Fibroblast of lung (primary cell): Measurements from ENCODE around the gene SPPL3. TPM values are rescaled to one million over a fixed set of nuclear protein-coding genes. Genes with fewer than 3 reads are reported as not detected.

Experiments
- DNase-seq, 2 donors: peaks; one replicate each; pipeline versions ENCODE4 v3.0.0 to v3.0.0-alpha.2; 2010; ENCODE audit warnings: low read depth in 2 of 2
- H2AFZ ChIP-seq: 2 replicates; pipeline ENCODE4 v1.5.1; 2012; ENCODE audit warnings: low read length, control low read depth, inconsistent platforms
- H3K27ac ChIP-seq: 2 replicates; pipeline ENCODE4 v1.5.1; 2011; ENCODE audit warnings: low read length, control low read depth; ENCODE audit not compliant: insufficient read depth
- H3K27me3 ChIP-seq: 2 replicates; pipeline ENCODE4 v1.5.1; 2011; ENCODE audit warnings: mild to moderate bottlenecking, low read length; ENCODE audit not compliant: control insufficient read depth, insufficient read depth
- H3K36me3 ChIP-seq: 2 replicates; pipeline ENCODE4 v1.5.1; 2011; ENCODE audit warnings: low read length; ENCODE audit not compliant: control insufficient read depth, insufficient read depth
- H3K4me1 ChIP-seq: 2 replicates; pipeline ENCODE4 v1.5.1; 2011; ENCODE audit warnings: low read length; ENCODE audit not compliant: control insufficient read depth, insufficient read depth; ENCODE audit errors: extremely low read depth
- H3K4me2 ChIP-seq: 2 replicates; pipeline ENCODE4 v1.5.1; 2011; ENCODE audit warnings: low read length, control low read depth; ENCODE audit not compliant: insufficient read depth; ENCODE audit errors: extremely low read depth
- H3K4me3 ChIP-seq, 4 experiments: fragments of 200-600 bp in 1 of 4; sonication (generic) in 1 of 4; replicated peaks in 1 of 4; 2 replicates each; pipeline ENCODE4 v1.5.1; 2011 to 2016; ENCODE audit warnings: low read length in 4 of 4, low read depth in 3 of 4, mild to moderate bottlenecking in 3 of 4, control low read depth in 2 of 4, inconsistent platforms in 1 of 4, mixed read lengths in 1 of 4; ENCODE audit not compliant: insufficient read depth in 1 of 4; ENCODE audit errors: control extremely low read depth in 1 of 4
- H3K79me2 ChIP-seq: 2 replicates; pipeline ENCODE4 v1.5.1; 2012; ENCODE audit warnings: mild to moderate bottlenecking, low read length, inconsistent platforms; ENCODE audit not compliant: control insufficient read depth, insufficient read depth
- H3K9ac ChIP-seq: 2 replicates; pipeline ENCODE4 v1.5.1; 2011; ENCODE audit warnings: mild to moderate bottlenecking, low read length, control low read depth; ENCODE audit not compliant: insufficient read depth
- H3K9me3 ChIP-seq: 2 replicates; pipeline ENCODE4 v1.5.1; 2012; ENCODE audit warnings: low read depth, low read length; ENCODE audit not compliant: control insufficient read depth, insufficient read depth
- H4K20me1 ChIP-seq: 2 replicates; pipeline ENCODE4 v1.5.1; 2011; ENCODE audit warnings: low read length; ENCODE audit not compliant: control insufficient read depth, insufficient read depth; ENCODE audit errors: extremely low read depth
- EZH2 ChIP-seq: IDR thresholded peaks from 2 replicates; pipeline ENCODE4 v1.5.1; 2012; ENCODE audit warnings: low read length, control low read depth, mild to moderate bottlenecking; ENCODE audit errors: missing control alignments
- polyA plus RNA-seq, 2 donors: library from polyadenylated mRNA; depleted of rRNA in 1 of 2; stranded (reverse) in 1 of 2; unstranded in 1 of 2; fragments of >200 nt; gene quantifications; 2 replicates each; pipeline ENCODE4 v1.2.1, GENCODE V29; 2011 to 2012; ENCODE audit warnings: missing spikeins in 1 of 2
- total RNA-seq: library from RNA; depleted of rRNA; stranded (reverse); fragments of >200 nt; gene quantifications from 2 replicates; pipeline ENCODE4 v1.2.1, GENCODE V29; 2014
- TF ChIP-seq, protein P1 (sequence below), 2 donors: IDR thresholded peaks in 1 of 2; conservative IDR thresholded peaks in 1 of 2; 1 replicate in 1 of 2; 2 replicates in 1 of 2; pipeline ENCODE4 v1.5.1; 2011 to 2012; ENCODE audit warnings: low read length in 2 of 2, control low read depth in 1 of 2, inconsistent platforms in 1 of 2, low read depth in 1 of 2, mild to moderate bottlenecking in 1 of 2

SPPL3 gene
- total and polyA plus RNA-seq, 2 donors (not counting 1 experiment from before 2014, with no cell fraction given), result 7.1 to 41.4 TPM

DNA sequence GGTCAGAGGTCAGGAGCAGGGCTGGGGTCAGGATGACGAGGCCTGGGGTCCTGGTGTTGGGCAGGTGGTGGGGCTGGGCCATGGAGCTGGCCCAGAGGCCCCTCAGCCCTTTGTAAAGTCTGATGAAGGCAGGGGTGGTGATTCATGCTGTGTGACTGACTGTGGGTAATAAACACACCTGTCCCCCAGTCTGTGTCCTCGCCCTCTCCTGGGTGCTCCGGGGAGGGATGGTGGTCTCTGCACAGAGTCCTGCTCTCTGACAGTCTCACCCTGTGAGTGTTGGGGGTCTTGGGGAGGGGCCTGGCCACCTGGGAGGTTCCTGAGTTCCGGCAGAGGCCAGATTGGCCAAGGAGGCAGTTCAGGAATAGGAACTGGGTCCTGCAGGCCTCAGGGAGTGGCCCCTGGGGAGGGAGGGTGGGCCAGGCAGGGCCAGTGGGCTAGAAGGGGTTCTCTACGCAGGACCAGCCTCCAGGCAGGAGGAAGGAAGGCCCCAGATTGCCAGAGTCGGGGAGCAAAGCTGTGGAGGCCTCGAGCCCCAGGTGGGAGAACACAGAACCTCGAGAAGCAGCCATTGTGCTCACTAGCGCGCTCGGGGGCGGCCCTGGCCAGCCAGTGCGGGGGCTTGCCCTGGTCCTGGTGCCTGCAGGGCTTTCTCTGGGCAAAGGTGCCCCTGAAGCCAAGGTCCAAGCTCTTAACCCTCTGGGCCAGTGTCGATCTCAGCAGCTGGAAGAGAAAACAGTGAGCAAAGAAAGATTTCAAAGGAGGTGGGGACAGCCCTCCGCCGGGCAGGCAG is 164.1 kb downstream of the SPPL3 start:
- DNase-seq, result no peak
- no peak for TF ChIP-seq EZH2
- TF ChIP-seq, protein P1, sequence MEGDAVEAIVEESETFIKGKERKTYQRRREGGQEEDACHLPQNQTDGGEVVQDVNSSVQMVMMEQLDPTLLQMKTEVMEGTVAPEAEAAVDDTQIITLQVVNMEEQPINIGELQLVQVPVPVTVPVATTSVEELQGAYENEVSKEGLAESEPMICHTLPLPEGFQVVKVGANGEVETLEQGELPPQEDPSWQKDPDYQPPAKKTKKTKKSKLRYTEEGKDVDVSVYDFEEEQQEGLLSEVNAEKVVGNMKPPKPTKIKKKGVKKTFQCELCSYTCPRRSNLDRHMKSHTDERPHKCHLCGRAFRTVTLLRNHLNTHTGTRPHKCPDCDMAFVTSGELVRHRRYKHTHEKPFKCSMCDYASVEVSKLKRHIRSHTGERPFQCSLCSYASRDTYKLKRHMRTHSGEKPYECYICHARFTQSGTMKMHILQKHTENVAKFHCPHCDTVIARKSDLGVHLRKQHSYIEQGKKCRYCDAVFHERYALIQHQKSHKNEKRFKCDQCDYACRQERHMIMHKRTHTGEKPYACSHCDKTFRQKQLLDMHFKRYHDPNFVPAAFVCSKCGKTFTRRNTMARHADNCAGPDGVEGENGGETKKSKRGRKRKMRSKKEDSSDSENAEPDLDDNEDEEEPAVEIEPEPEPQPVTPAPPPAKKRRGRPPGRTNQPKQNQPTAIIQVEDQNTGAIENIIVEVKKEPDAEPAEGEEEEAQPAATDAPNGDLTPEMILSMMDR (conservative IDR thresholded peaks at IDR 0.05 in 1 of 2, IDR thresholded peaks at IDR 0.05 in 1 of 2; ENCODE audit: low read depth in 1 of 2, low read length in 2 of 2), result no peak

DNA sequence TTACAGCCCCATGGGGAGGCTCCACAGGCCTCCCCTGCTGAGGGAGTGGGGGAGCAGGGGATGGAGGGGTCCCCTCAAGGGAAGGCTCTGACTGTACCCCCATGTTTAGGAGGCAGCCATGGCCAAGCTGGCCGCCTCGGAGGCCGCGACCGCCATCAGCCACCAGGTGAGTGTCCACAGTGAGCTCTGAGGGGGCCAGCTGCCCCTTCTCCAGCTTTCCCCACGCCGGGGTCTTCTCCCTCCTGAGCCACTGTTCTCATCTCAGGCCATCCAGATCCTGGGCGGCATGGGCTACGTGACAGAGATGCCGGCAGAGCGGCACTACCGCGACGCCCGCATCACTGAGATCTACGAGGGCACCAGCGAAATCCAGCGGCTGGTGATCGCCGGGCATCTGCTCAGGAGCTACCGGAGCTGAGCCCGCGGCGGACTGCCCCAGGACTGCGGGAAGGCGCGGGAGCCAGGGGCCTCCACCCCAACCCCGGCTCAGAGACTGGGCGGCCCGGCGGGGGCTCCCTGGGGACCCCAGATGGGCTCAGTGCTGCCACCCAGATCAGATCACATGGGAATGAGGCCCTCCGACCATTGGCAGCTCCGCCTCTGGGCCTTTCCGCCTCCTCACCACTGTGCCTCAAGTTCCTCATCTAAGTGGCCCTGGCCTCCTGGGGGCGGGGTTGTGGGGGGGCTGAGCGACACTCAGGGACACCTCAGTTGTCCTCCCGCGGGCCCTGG is 165.0 kb downstream of the SPPL3 start:
- Histone ChIP-seq H3K4me2 (no peak overlapping the region), H3K27ac (no peak overlapping the region), H2AFZ (no peak overlapping the region), H3K4me3 (no peak overlapping the region), H4K20me1 (no peaks in the 10 kb centered on the region), H3K36me3 (no peaks in the 10 kb centered on the region), H3K27me3 (no peaks in the 10 kb centered on the region), H3K9me3 (no peaks in the 10 kb centered on the region), H3K9ac (no peak overlapping the region), H3K4me1 (no peaks in the 10 kb centered on the region), H3K79me2 (no peaks in the 10 kb centered on the region)
- no peak for DNase-seq
- TF ChIP-seq, protein P1 (conservative IDR thresholded peaks at IDR 0.05 in 1 of 2, IDR thresholded peaks at IDR 0.05 in 1 of 2; ENCODE audit: low read depth in 1 of 2, low read length in 2 of 2), result no peak
- no peak for TF ChIP-seq EZH2

More for the DNA sequence above, 164.1 kb downstream of the SPPL3 start:
- H3K27me3 ChIP-seq, result no peaks in the 10 kb centered on the region
- no peaks in the 10 kb centered on the region for H3K4me1 ChIP-seq
- H3K79me2 ChIP-seq, result no peaks in the 10 kb centered on the region
- no peak overlapping the region for H3K9ac ChIP-seq
- H3K4me2 ChIP-seq, result no peak overlapping the region
- H3K36me3 ChIP-seq, result no peaks in the 10 kb centered on the region
- no peak overlapping the region for H2AFZ ChIP-seq
- no peaks in the 10 kb centered on the region for H3K9me3 ChIP-seq
- H3K4me3 ChIP-seq, result no peak overlapping the region
- no peak overlapping the region for H3K27ac ChIP-seq
- no peaks in the 10 kb centered on the region for H4K20me1 ChIP-seq

DNA sequence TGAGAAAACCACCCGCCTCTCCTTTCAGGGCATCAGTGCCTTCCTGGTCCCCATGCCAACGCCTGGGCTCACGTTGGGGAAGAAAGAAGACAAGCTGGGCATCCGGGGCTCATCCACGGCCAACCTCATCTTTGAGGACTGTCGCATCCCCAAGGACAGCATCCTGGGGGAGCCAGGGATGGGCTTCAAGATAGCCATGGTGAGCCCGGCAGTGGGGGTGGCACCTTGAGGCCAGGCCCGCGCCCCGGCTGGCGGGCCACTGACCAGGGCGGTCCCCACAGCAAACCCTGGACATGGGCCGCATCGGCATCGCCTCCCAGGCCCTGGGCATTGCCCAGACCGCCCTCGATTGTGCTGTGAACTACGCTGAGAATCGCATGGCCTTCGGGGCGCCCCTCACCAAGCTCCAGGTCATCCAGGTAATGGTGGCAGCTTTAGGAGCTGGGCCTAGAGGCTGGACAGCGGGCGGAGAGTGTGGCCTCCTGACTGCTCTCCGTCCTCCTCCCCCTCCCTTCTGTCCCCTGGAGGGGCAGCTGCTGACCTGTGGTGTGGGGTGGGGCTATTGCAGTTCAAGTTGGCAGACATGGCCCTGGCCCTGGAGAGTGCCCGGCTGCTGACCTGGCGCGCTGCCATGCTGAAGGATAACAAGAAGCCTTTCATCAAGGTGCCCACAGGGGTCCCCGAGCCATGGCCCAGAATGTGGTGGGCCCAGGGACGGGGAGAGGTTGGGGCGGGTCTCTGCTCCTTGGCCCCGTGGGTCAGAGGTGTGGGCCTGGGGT is 165.7 kb downstream of the SPPL3 start:
- H3K9ac ChIP-seq, result no peak overlapping the region
- no peak overlapping the region for H3K4me2 ChIP-seq
- H3K9me3 ChIP-seq, result no peaks in the 10 kb centered on the region
- no peaks in the 10 kb centered on the region for H4K20me1 ChIP-seq
- TF ChIP-seq, protein P1 (conservative IDR thresholded peaks at IDR 0.05 in 1 of 2, IDR thresholded peaks at IDR 0.05 in 1 of 2; ENCODE audit: low read depth in 1 of 2, low read length in 2 of 2), result no peak
- TF ChIP-seq EZH2, result no peak
- no peaks in the 10 kb centered on the region for H3K4me1 ChIP-seq
- H3K36me3 ChIP-seq, result no peaks in the 10 kb centered on the region
- no peak overlapping the region for H3K4me3 ChIP-seq
- no peak overlapping the region for H2AFZ ChIP-seq
- H3K27me3 ChIP-seq, result no peaks in the 10 kb centered on the region
- no peak for DNase-seq
- H3K27ac ChIP-seq, result no peak overlapping the region
- no peaks in the 10 kb centered on the region for H3K79me2 ChIP-seq
